K562 (cell line): Measurements from ENCODE around the gene HOXB8. TPM values are rescaled to one million over a fixed set of nuclear protein-coding genes. Genes with fewer than 3 reads are reported as not detected.

ENCODE experiments used
- ATAC-seq: fragments of 200-7000 bp; cut with Tn5 transposase; 3 replicates; pipeline ENCODE4 v1.9.1; 2020; ENCODE audit warnings: moderate library complexity
- BruUV-seq: library from RNA; stranded (reverse); fragments of 400-500 nt; replicated peaks from 2 replicates; lab custom pipeline; 2021; lab: Mats Ljungman, UMichigan
- CTCF ChIA-PET: fragments of 300-600 bp; formaldehyde crosslinking; extraction: SDS; loops from one replicate; lab custom pipeline; 2021; ENCODE audit warnings: low intra/inter-chr PET ratio; lab: Yijun Ruan, JAX
- POLR2A ChIA-PET: fragments of 300-600, 350-650 bp; sonication (Branson Sonifier 250); formaldehyde crosslinking; extraction: SDS; loops from one replicate; lab custom pipeline; 2021; ENCODE audit warnings: antibody characterized with exemption, inconsistent platforms; lab: Yijun Ruan, JAX
- DNase-seq, 4 experiments: peaks; one replicate each; pipeline versions ENCODE4 v3.0.0 to v3.0.0-alpha.2; 2011 to 2018; ENCODE audit warnings: low spot score in 3 of 4, mixed read lengths in 3 of 4; ENCODE audit errors: extremely low read depth in 1 of 4
- FAIRE-seq: peaks from 2 replicates; lab custom pipeline; 2011; peaks lifted over from hg19 to GRCh38; lab: Jason Lieb, UNC
- H2AFZ ChIP-seq: 2 replicates; pipeline ENCODE4 v1.6.0; 2011; ENCODE audit warnings: low read depth, low read length, control low read depth, inconsistent platforms
- H3K27ac ChIP-seq: fragments of 200-600 bp; 3 replicates; pipeline ENCODE4 v1.8.0; 2011; ENCODE audit warnings: low read depth, mild to moderate bottlenecking, control low read depth, inconsistent platforms, low read length, moderate library complexity, mixed read lengths; ENCODE audit errors: extremely low read depth
- H3K27me3 ChIP-seq, 2 experiments: fragments of 300-600 bp in 1 of 2; 2 replicates in 1 of 2; 3 replicates in 1 of 2; pipeline versions ENCODE4 v1.6.0 to v1.8.0; 2011; ENCODE audit warnings: inconsistent platforms in 2 of 2, low read length in 2 of 2, mild to moderate bottlenecking in 1 of 2, mixed read lengths in 1 of 2, moderate library complexity in 1 of 2; ENCODE audit not compliant: control insufficient read depth in 2 of 2, insufficient read depth in 2 of 2
- H3K36me3 ChIP-seq: fragments of 300-600 bp; 3 replicates; pipeline ENCODE4 v1.8.0; 2011; ENCODE audit warnings: mild to moderate bottlenecking, low read length, inconsistent platforms; ENCODE audit not compliant: control insufficient read depth, insufficient read depth
- H3K4me1 ChIP-seq, 2 experiments: fragments of 200-600 bp in 1 of 2; replicated peaks in 1 of 2; 2 replicates in 1 of 2; 3 replicates in 1 of 2; pipeline versions ENCODE4 v1.5.1 to v1.8.0; 2011; ENCODE audit warnings: inconsistent platforms in 2 of 2, low read length in 2 of 2, mild to moderate bottlenecking in 1 of 2, mixed read lengths in 1 of 2, moderate library complexity in 1 of 2; ENCODE audit not compliant: control insufficient read depth in 2 of 2, insufficient read depth in 2 of 2
- H3K4me2 ChIP-seq: 2 replicates; pipeline ENCODE4 v1.6.1; 2011; ENCODE audit warnings: low read length, control low read depth, inconsistent platforms, mixed read lengths; ENCODE audit not compliant: insufficient read depth
- H3K4me3 ChIP-seq: fragments of 200-600 bp; sonication (generic), shearing (Covaris generic); 2 replicates; pipeline ENCODE4 v1.5.1; 2016; ENCODE audit warnings: control low read depth, inconsistent platforms
- H3K79me2 ChIP-seq: fragments of 200-600 bp; 3 replicates; pipeline ENCODE4 v1.8.0; 2011; ENCODE audit warnings: low read length, inconsistent platforms; ENCODE audit not compliant: control insufficient read depth, insufficient read depth
- H3K9ac ChIP-seq, 2 experiments: 2 replicates each; pipeline versions ENCODE4 v1.6.0 to v1.6.1; 2011; ENCODE audit warnings: low read depth in 2 of 2, low read length in 2 of 2, control low read depth in 1 of 2, inconsistent platforms in 1 of 2, mild to moderate bottlenecking in 1 of 2, mixed read lengths in 1 of 2; ENCODE audit not compliant: insufficient read depth in 1 of 2
- H3K9me1 ChIP-seq: one replicate; pipeline ENCODE4 v1.6.0; 2011; ENCODE audit warnings: inconsistent platforms, mild to moderate bottlenecking, low read length, moderate library complexity; ENCODE audit not compliant: control insufficient read depth, insufficient read depth
- H3K9me3 ChIP-seq: replicated peaks from 2 replicates; pipeline ENCODE4 v1.5.1; 2011; ENCODE audit warnings: low read depth, low read length, inconsistent platforms; ENCODE audit not compliant: control insufficient read depth, insufficient read depth
- H4K20me1 ChIP-seq: replicated peaks from 2 replicates; pipeline ENCODE4 v1.6.1; 2011; ENCODE audit warnings: low read length, inconsistent platforms, mixed read lengths; ENCODE audit not compliant: control insufficient read depth, insufficient read depth
- CREBBP ChIP-seq: IDR thresholded peaks from one replicate; pipeline ENCODE4 v1.6.1; 2012; ENCODE audit warnings: low read depth, mild to moderate bottlenecking, control low read depth, inconsistent platforms, low read length
- DIDO1 ChIP-seq: fragments of 450-650 bp; IDR thresholded peaks from 2 replicates; pipeline ENCODE4 v1.6.1; 2016; ENCODE audit warnings: low read depth, missing biosample characterization, missing genetic modification characterization
- ELF2 ChIP-seq: fragments of 250-450 bp; sonication (Bioruptor Pico); IDR thresholded peaks from 2 replicates; pipeline ENCODE4 v1.5.0; 2021; ENCODE audit warnings: mild to moderate bottlenecking
- HMG20B ChIP-seq: fragments of 250-450 bp; sonication (Bioruptor Pico); IDR thresholded peaks from 2 replicates; pipeline ENCODE4 v1.5.0; 2021; ENCODE audit warnings: mild to moderate bottlenecking
- JUND ChIP-seq, 2 experiments: IDR thresholded peaks; 2 replicates in 1 of 2; 3 replicates in 1 of 2; pipeline ENCODE4 v1.6.1; 2011; ENCODE audit warnings: borderline replicate concordance in 2 of 2, low read depth in 2 of 2, low read length in 2 of 2, improper control_type of control experiment in 1 of 2, missing biosample characterization in 1 of 2, missing genetic modification characterization in 1 of 2, missing genetic modification reagents in 1 of 2
- MECOM ChIP-seq: fragments of 250-450 bp; sonication (Bioruptor Pico); IDR thresholded peaks from 2 replicates; pipeline ENCODE4 v1.8.0; 2022; ENCODE audit warnings: inconsistent platforms
- SMAD1 ChIP-seq: fragments of 150-350 bp; IDR thresholded peaks from 2 replicates; pipeline ENCODE4 v1.6.1; 2014; ENCODE audit warnings: low read length, low read depth; ENCODE audit not compliant: partially characterized antibody
- SNRNP70 ChIP-seq: fragments of 200-400 bp; formaldehyde crosslinking; optimal IDR thresholded peaks from 2 replicates; pipeline ENCODE3; 2017; ENCODE audit warnings: low read depth, low read length
- ZBTB2 ChIP-seq: fragments of 450-650 bp; IDR thresholded peaks from 2 replicates; pipeline ENCODE4 v1.6.1; 2016; ENCODE audit warnings: antibody characterized with exemption
- ZNF436 ChIP-seq: fragments of 250-450, 450-650 bp; sonication (Bioruptor Pico); formaldehyde crosslinking; IDR thresholded peaks from 2 replicates; pipeline ENCODE4 v1.7.0; 2020; ENCODE audit warnings: mild to moderate bottlenecking
- ZNF592 ChIP-seq: fragments of 450-650 bp; IDR thresholded peaks from 2 replicates; pipeline ENCODE4 v1.6.1; 2017; ENCODE audit warnings: antibody characterized with exemption, mild to moderate bottlenecking
- ZNF609 ChIP-seq: sonication (generic); formaldehyde crosslinking; IDR thresholded peaks from 2 replicates; pipeline ENCODE4 v1.8.1; 2023; ENCODE audit warnings: missing genetic modification reagents, mild to moderate bottlenecking, borderline replicate concordance
- in situ Hi-C: fragments of 300-500 bp; cut with MboI; formaldehyde crosslinking; loops from 4 replicates; pipeline ENCODE4 v1.15.0; 2018; ENCODE audit warnings: inconsistent platforms, mixed read lengths
- intact Hi-C: fragments of 100-400 bp; cut with micrococcal nuclease; formaldehyde crosslinking; loops from 2 replicates; pipeline ENCODE4 v1.14.2; 2022
- polyA plus RNA-seq, 8 experiments: library from polyadenylated mRNA; depleted of rRNA in 4 of 8; stranded (reverse) in 5 of 8; unstranded in 3 of 8; fragments of >200 nt; fragmentation: Nextera tagmentation in 2 of 8; fragmentation: Illumina TruSeq in 1 of 8; extraction: Ambion mirVana in 2 of 8; extraction: Trizol in 1 of 8; gene quantifications; 2 replicates each; pipeline versions ENCODE4 v1.2.1 to v1.2.3, GENCODE V29; 2011 to 2014; ENCODE audit warnings: inconsistent platforms in 1 of 8, missing spikeins in 1 of 8
- total RNA-seq, 7 experiments: library from RNA; depleted of rRNA in 6 of 7; stranded (reverse); fragments of >200 nt in 6 of 7; fragmentation: Illumina TruSeq in 2 of 7; extraction: Trizol in 2 of 7; gene quantifications; 2 replicates each; pipeline versions ENCODE4 v1.2.1 to v1.2.3, GENCODE V29; 2011 to 2021; ENCODE audit warnings: low replicate concordance in 1 of 7

The HOXB8 gene
- total and polyA plus RNA-seq, 9 of the 15 experiments (the other 6 are each of a cell fraction or from before 2014, with no cell fraction given) = 0.52 to 23.8 (median 3.6) TPM

DNA sequence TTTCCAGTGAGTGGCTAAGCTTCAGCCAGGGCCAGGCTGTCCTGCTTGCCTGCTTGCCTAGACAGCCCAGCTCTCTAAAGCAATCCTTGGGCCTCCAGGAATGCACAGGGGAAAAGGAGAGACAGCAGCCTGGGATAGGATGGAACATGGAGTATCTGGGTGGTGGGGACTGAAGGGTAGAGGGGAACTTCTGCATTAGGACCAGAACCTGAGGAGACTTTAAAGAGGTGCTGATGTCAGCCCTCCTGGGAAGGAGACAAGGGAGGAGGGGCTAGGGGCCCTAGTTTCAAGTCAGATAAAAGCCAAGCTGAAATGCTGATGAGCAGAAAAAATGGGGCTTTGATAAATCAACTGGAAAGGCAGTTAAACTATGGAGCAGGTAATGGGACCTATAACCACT, 6.1 kb downstream of the HOXB8 start:
- Histone ChIP-seq H3K9me1 (no peaks in the 10 kb centered on the region), H3K27ac (peak overlapping the region; percentile 86), H3K9ac (peak overlapping the region; percentile 80 to 94; a peak in 3 of 4 replicates), H3K9me3 (no peaks in the 10 kb centered on the region), H3K79me2 (peaks cover 26% of the 10 kb centered on the region), H4K20me1 (no peaks in the 10 kb centered on the region), H3K4me3 (no peak overlapping the region), H3K4me2 (peak overlapping the region; percentile 71), H3K4me1 (peaks cover 26 to 55% of the 10 kb centered on the region in 2 experiments), H2AFZ (0 out of 2 replicates have a peak overlapping the region, but pooled peaks have one; percentile 4), H3K36me3 (peaks cover 12% of the 10 kb centered on the region; the same call in 1 of the 3 replicates), H3K27me3 (no peaks in the 10 kb centered on the region)
- intact Hi-C loops (no loop called here), in situ Hi-C loops (no loop called here)
- FAIRE-seq = peak; percentile 82
- CTCF ChIA-PET = no interaction called here
- peak in 1 of 4 experiments; percentile 66 for DNase-seq
- no TSS peak for BruUV-seq
- ATAC-seq = peak; percentile 31
- POLR2A ChIA-PET = interaction anchor here (0.6 to 1.6 kb wide), 6 partner anchors 10 to 1667 kb away, joined by 3 to 5 read pairs (median 3); no protein-coding TSS in a partner anchor
- TF ChIP-seq DIDO1 (no peak), ZNF436 (CRISPR knock-in tag) (no peak), SNRNP70 (no peak), JUND (IDR thresholded peaks at IDR 0.05; ENCODE audit: borderline replicate concordance, low read depth, low read length) (0 out of 2 replicates have a peak, but pooled peaks have one; percentile 31), JUND (tag; IDR thresholded peaks at IDR 0.05; ENCODE audit: borderline replicate concordance, low read depth, low read length) (0 out of 3 replicates have a peak, but pooled peaks have one; percentile 20), ZNF609 (no peak), ZBTB2 (no peak), HMG20B (CRISPR knock-in tag) (no peak), CREBBP (no peak), ZNF592 (no peak), MECOM (no peak), ELF2 (CRISPR knock-in tag) (no peak), SMAD1 (no peak)
